Activated CD8-positive, alpha-beta memory T cell treated with anti-CD3 and anti-CD28 coated beads for 36 hours (primary cell): ENCODE measurements around the gene DGAT2. TPM values are rescaled to one million over a fixed set of nuclear protein-coding genes. Genes with fewer than 3 reads are reported as not detected.

Experiments used
- CTCF ChIA-PET: fragments of 350-600 bp; sonication (Branson Sonifier 250); formaldehyde crosslinking; loops from one replicate; lab custom pipeline; 2021; ENCODE audit warnings: antibody characterized with exemption; lab: Charles Lee
- POLR2A ChIA-PET: fragments of 350-600 bp; sonication (Branson Sonifier 250); formaldehyde crosslinking; loops from one replicate; lab custom pipeline; 2021; ENCODE audit warnings: antibody characterized with exemption; lab: Charles Lee
- total RNA-seq, 2 experiments: library from RNA; stranded (reverse); gene quantifications; one replicate each; pipeline ENCODE4 v1.2.3, GENCODE V29; 2021

The DGAT2 gene
- total RNA-seq, 2 experiments from 2014 or later, result 4.3 to 4.9 TPM

GRCh38 chr11:75773595-75774353, 5.2 kb downstream of the DGAT2 start:
- POLR2A ChIA-PET, result no interaction called here
- CTCF ChIA-PET, result interaction anchor here (1.2 kb wide), 1 partner anchor 94 kb away, joined by 3 read pairs; no protein-coding TSS in a partner anchor

- ChIA-PET POLR2A (no interaction called here), CTCF (no interaction called here)
These were observed 6.5 kb downstream of the DGAT2 start for GRCh38 chr11:75775056-75775455.

GRCh38 chr11:75776546-75776945, 8.0 kb downstream of the DGAT2 start:
- POLR2A ChIA-PET, result no interaction called here
- CTCF ChIA-PET, result no interaction called here

- CTCF ChIA-PET, result no interaction called here
These were observed 9.0 kb downstream of the DGAT2 start for GRCh38 chr11:75777461-75778110.

GRCh38 chr11:75778962-75779361, 10.4 kb downstream of the DGAT2 start:
- POLR2A ChIA-PET, result interaction anchor here (0.7 kb wide), 1 partner anchor 504 kb away, joined by 4 read pairs; no protein-coding TSS in a partner anchor

More at GRCh38 chr11:75777461-75778110, 9.0 kb downstream of the DGAT2 start:
- POLR2A ChIA-PET, result interaction anchor here (0.5 to 0.6 kb wide), 2 partner anchors 37 to 103 kb away, joined by 4 to 10 read pairs; no protein-coding TSS in a partner anchor

GRCh38 chr11:75779960-75780359, 11.4 kb downstream of the DGAT2 start:
- CTCF ChIA-PET, result interaction anchor here (0.9 kb wide), 1 partner anchor 47 kb away, joined by 3 read pairs; no protein-coding TSS in a partner anchor
- POLR2A ChIA-PET, result interaction anchor here (0.6 kb wide), 1 partner anchor 493 kb away, joined by 10 read pairs; no protein-coding TSS in a partner anchor

More at GRCh38 chr11:75778962-75779361, 10.4 kb downstream of the DGAT2 start:
- CTCF ChIA-PET, result no interaction called here

- ChIA-PET POLR2A (no interaction called here), CTCF (no interaction called here)
These were observed 12.3 kb downstream of the DGAT2 start for GRCh38 chr11:75780888-75781287.

GRCh38 chr11:75781296-75781695, 12.7 kb downstream of the DGAT2 start:
- POLR2A ChIA-PET, result no interaction called here
- CTCF ChIA-PET, result no interaction called here

GRCh38 chr11:75781831-75782230, 13.3 kb downstream of the DGAT2 start:
- ChIA-PET POLR2A (no interaction called here), CTCF (interaction anchor here (0.5 kb wide), 1 partner anchor 83 kb away, joined by 4 read pairs; no protein-coding TSS in a partner anchor)

- POLR2A ChIA-PET, result no interaction called here
- CTCF ChIA-PET, result no interaction called here
These were observed 14.1 kb downstream of the DGAT2 start for GRCh38 chr11:75782540-75783263.

- ChIA-PET CTCF (no interaction called here), POLR2A (no interaction called here)
These were observed 15.0 kb downstream of the DGAT2 start for GRCh38 chr11:75783416-75784084.

- CTCF ChIA-PET, result no interaction called here
- POLR2A ChIA-PET, result no interaction called here
These were observed 15.5 kb downstream of the DGAT2 start for GRCh38 chr11:75784085-75784478.

GRCh38 chr11:75784506-75784905, 15.9 kb downstream of the DGAT2 start:
- ChIA-PET POLR2A (no interaction called here), CTCF (no interaction called here)

- POLR2A ChIA-PET, result no interaction called here
- CTCF ChIA-PET, result no interaction called here
These were observed 16.6 kb downstream of the DGAT2 start for GRCh38 chr11:75785187-75785586.

- CTCF ChIA-PET, result no interaction called here
- POLR2A ChIA-PET, result no interaction called here
These were observed 17.6 kb downstream of the DGAT2 start for GRCh38 chr11:75786101-75786736.

GRCh38 chr11:75789521-75789920, 20.9 kb downstream of the DGAT2 start:
- ChIA-PET CTCF (no interaction called here), POLR2A (no interaction called here)

- POLR2A ChIA-PET, result no interaction called here
These were observed 22.4 kb downstream of the DGAT2 start for GRCh38 chr11:75790986-75791385.

GRCh38 chr11:75792127-75792731, 23.7 kb downstream of the DGAT2 start:
- POLR2A ChIA-PET, result no interaction called here
- CTCF ChIA-PET, result interaction anchor here (1.4 kb wide), 1 partner anchor 19 kb away, joined by 3 read pairs; no protein-coding TSS in a partner anchor

More at GRCh38 chr11:75790986-75791385, 22.4 kb downstream of the DGAT2 start:
- CTCF ChIA-PET, result interaction anchor here (1.4 kb wide), 1 partner anchor 20 kb away, joined by 3 read pairs; no protein-coding TSS in a partner anchor
